ENCODE results near the gene ADAM17. TPM values are rescaled to one million over a fixed set of nuclear protein-coding genes. Genes with fewer than 3 reads are reported as not detected.
A peak's percentile ranks its signal among the peaks of the same experiment; 100 is the strongest.

The ADAM17 gene
- total RNA-seq, 1 donor, result 40.1 TPM

DNA sequence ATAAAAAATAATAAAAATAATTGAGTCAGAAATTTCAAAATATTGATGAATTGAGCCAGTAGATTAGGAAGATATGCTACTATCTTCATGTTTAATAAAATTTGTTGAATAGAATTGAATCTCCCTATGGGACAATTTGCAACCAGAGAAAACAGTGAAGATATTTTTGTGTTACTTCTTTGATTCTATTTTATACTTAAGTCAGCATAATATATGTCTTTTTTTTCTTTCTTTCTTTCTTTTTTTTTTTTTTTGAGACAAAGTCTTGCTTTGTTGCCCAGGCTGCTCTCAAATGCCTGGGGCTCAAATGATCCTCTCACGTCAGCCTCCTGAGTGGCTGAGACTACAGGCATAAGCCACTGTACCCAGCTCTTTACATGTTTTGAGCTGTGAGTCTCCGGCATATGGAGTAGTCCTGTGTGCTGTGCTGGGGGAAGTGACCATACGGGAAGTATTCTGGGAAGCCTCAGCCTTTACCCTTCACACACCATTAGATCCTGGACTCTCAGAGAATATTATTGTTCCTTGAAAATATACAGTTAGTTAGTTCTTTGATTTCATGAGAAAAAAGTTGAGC is 95.1 kb downstream of the ADAM17 start:
- TF ChIP-seq, protein P1, sequence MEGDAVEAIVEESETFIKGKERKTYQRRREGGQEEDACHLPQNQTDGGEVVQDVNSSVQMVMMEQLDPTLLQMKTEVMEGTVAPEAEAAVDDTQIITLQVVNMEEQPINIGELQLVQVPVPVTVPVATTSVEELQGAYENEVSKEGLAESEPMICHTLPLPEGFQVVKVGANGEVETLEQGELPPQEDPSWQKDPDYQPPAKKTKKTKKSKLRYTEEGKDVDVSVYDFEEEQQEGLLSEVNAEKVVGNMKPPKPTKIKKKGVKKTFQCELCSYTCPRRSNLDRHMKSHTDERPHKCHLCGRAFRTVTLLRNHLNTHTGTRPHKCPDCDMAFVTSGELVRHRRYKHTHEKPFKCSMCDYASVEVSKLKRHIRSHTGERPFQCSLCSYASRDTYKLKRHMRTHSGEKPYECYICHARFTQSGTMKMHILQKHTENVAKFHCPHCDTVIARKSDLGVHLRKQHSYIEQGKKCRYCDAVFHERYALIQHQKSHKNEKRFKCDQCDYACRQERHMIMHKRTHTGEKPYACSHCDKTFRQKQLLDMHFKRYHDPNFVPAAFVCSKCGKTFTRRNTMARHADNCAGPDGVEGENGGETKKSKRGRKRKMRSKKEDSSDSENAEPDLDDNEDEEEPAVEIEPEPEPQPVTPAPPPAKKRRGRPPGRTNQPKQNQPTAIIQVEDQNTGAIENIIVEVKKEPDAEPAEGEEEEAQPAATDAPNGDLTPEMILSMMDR (IDR thresholded peaks at IDR 0.05; ENCODE audit: insufficient read depth, low read length), result no peak
- no peak for DNase-seq (ENCODE audit: low read depth)
- H3K4me3 ChIP-seq (ENCODE audit: low read depth, low read length), result no peak overlapping the region

DNA sequence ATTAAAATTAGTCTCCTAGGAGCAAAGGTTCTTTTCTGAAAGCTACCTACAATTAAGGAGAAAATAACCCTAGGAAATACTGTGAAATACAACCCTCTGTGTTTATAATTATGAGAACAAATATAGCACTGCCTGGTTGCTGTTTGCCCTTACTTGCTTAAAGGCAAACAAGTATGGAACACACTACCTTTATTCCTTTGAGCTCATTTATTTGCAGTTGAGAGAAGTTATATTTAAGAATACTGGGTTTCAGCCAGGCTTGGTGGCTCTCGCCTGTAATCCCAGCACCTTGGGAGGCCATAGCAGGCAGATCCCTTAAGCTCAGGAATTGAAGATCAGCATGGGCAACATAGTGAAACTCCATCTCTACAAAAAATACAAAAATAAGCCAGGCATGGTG is 104.4 kb downstream of the ADAM17 start:
- no peak overlapping the region for H3K4me3 ChIP-seq (ENCODE audit: low read depth, low read length)
- DNase-seq (ENCODE audit: low read depth), result no peak
- TF ChIP-seq, protein P1 (IDR thresholded peaks at IDR 0.05; ENCODE audit: insufficient read depth, low read length), result no peak

DNA sequence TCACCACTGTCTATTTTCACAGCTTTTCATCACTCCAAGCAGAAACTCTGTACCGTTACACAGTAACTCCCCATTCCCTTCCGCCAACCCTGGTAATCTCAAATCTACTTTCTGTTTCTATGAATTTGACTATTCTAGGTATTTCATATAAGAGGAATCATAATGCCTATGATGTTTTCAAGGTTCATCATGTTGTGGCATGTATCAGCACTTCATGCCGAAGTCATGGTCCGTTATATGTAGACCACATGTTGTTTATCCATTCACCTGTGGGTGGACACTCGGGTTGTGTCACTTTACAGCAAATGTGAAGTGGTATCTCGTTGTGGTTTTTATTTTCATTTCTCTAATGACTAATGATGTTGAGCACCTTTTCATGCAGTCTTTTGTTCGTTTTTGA is 110.5 kb downstream of the ADAM17 start:
- TF ChIP-seq, protein P1 (IDR thresholded peaks at IDR 0.05; ENCODE audit: insufficient read depth, low read length), result no peak
- DNase-seq (ENCODE audit: low read depth), result no peak
- no peak overlapping the region for H3K4me3 ChIP-seq (ENCODE audit: low read depth, low read length)

- H3K4me3 ChIP-seq (ENCODE audit: low read depth, low read length), result no peak overlapping the region
- DNase-seq (ENCODE audit: low read depth), result no peak
- TF ChIP-seq, protein P1 (IDR thresholded peaks at IDR 0.05; ENCODE audit: insufficient read depth, low read length), result no peak
Observed at GRCh38 chr2:9443526-9443925, 112.1 kb downstream of the ADAM17 start.

DNA sequence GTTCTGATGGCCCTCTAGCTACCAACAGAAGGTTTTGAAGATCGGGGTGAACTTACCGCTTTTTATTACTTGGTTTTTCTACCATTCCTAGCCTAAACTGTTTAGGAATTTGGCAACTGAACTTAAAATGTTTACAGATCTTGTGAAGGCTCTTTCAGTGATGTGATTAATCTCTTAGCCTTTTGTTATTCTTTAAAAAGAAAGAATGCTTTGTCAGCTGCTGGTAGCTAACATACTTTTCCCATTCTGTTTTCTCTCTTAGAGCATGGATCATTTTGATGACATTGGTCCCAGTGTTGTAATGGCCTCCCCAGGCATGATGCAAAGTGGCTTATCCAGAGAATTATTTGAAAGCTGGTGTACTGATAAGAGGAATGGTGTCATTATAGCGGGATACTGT is 114.1 kb downstream of the ADAM17 start:
- H3K4me3 ChIP-seq (ENCODE audit: low read depth, low read length), result no peak overlapping the region
- no peak for DNase-seq (ENCODE audit: low read depth)
- TF ChIP-seq, protein P1 (IDR thresholded peaks at IDR 0.05; ENCODE audit: insufficient read depth, low read length), result no peak

GRCh38 chr2:9440058-9440727 is 115.4 kb downstream of the ADAM17 start:
- TF ChIP-seq, protein P1 (IDR thresholded peaks at IDR 0.05; ENCODE audit: insufficient read depth, low read length), result no peak
- DNase-seq (ENCODE audit: low read depth), result peak; percentile 31
- H3K4me3 ChIP-seq (ENCODE audit: low read depth, low read length), result no peak overlapping the region

All from fibroblast of the aortic adventitia (primary cell).